GM12878 (cell line): ENCODE data around the gene CRMP1.

ENCODE experiments used
- CEBPZ ChIP-seq: fragments of 150-350 bp; IDR thresholded peaks from 2 replicates; pipeline ENCODE4 v1.6.1; 2016; ENCODE audit warnings: low read depth, low read length
- CHD1 ChIP-seq: IDR thresholded peaks from 2 replicates; pipeline ENCODE4 v1.6.1; 2012; ENCODE audit warnings: low read depth, low read length, improper control_type of control experiment
- CREM ChIP-seq: IDR thresholded peaks from 2 replicates; pipeline ENCODE4 v1.6.1; 2014; ENCODE audit warnings: antibody characterized with exemption, low read depth
- CTCF ChIP-seq, 3 experiments: IDR thresholded peaks in 2 of 3; conservative IDR thresholded peaks in 1 of 3; 2 replicates each; pipeline ENCODE4 v1.5.1; 2011; ENCODE audit warnings: low read depth in 3 of 3, low read length in 3 of 3, mild to moderate bottlenecking in 3 of 3, control low read depth in 2 of 3, moderate library complexity in 2 of 3, inconsistent platforms in 1 of 3, mixed read lengths in 1 of 3; ENCODE audit not compliant: control insufficient read depth in 2 of 3, insufficient read depth in 1 of 3; ENCODE audit errors: extremely low read depth in 1 of 3
- NFIC ChIP-seq: IDR thresholded peaks from 2 replicates; pipeline ENCODE4 v1.6.1; 2012; ENCODE audit warnings: low read depth, mild to moderate bottlenecking, inconsistent platforms, low read length, moderate library complexity
- POLR2AphosphoS5 ChIP-seq: IDR thresholded peaks from 2 replicates; pipeline ENCODE4 v1.6.1; 2011; ENCODE audit warnings: mild to moderate bottlenecking, low read length, inconsistent platforms
- SMC3 ChIP-seq: IDR thresholded peaks from 2 replicates; pipeline ENCODE4 v1.6.1; 2011; ENCODE audit warnings: low read length, improper control_type of control experiment, borderline replicate concordance

DNA sequence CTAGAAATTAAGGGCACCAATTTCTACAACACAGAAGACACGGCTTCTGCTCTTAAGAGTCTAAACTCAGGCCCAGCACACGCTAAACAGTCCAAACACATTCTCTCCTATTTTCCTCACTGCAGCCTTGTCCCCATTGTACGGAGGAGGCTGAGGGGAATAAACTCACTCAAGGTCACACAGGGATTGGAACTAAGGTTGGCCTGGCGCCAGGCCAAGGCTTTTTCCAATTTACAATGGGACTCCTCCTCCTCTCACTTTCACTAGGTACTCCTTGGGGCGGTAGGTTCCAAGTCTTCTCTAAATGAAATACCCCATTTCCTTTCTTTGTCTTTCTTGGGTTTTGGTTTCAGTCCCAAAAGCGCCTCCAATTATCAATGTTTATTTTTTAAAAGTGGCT is 48.7 kb upstream of the CRMP1 start:
- TF ChIP-seq CEBPZ (no peak), SMC3 (no peak), CREM (no peak), CTCF (IDR thresholded peaks at IDR 0.05 in 2 of 3, conservative IDR thresholded peaks at IDR 0.05 in 1 of 3; ENCODE audit: control insufficient read depth in 2 of 3, extremely low read depth in 1 of 3, insufficient read depth in 1 of 3, low read depth in 3 of 3, low read length in 3 of 3) (no peak), CHD1 (no peak), NFIC (no peak), POLR2AphosphoS5 (no peak)
